ENCODE results near the gene LRP1B. TPM values are rescaled to one million over a fixed set of nuclear protein-coding genes. Genes with fewer than 3 reads are reported as not detected.

LRP1B gene
- total RNA-seq, 1 donor from 2014 or later = not detected

GRCh38 chr2:141805302-141805701, 325.5 kb downstream of the LRP1B start:
- CTCF ChIA-PET = no interaction called here
- no peaks in the 10 kb centered on the region for H3K36me3 Mint-ChIP-seq (ENCODE audit: low read depth)
- POLR2A ChIA-PET = no interaction called here
- no peak overlapping the region for H3K27ac Mint-ChIP-seq
- no peak for ATAC-seq (ENCODE audit: low read depth)
- no peaks in the 10 kb centered on the region for H3K4me1 Mint-ChIP-seq
- no peak overlapping the region for H3K4me3 Mint-ChIP-seq
- DNase-seq = no peak
- no peaks in the 10 kb centered on the region for H3K27me3 Mint-ChIP-seq
- TF ChIP-seq CTCF (IDR thresholded peaks at IDR 0.05) = no peak
- H3K9me3 Mint-ChIP-seq = peaks cover 2% of the 10 kb centered on the region
- intact Hi-C loops (cut with micrococcal nuclease) = no loop called here

GRCh38 chr2:141796449-141796848, 334.4 kb downstream of the LRP1B start:
- H3K9me3 Mint-ChIP-seq = peaks cover 2% of the 10 kb centered on the region
- no peak overlapping the region for H3K27ac Mint-ChIP-seq
- DNase-seq (no peak), ATAC-seq (ENCODE audit: low read depth) (no peak)
- no peak for TF ChIP-seq CTCF (IDR thresholded peaks at IDR 0.05)
- ChIA-PET CTCF (no interaction called here), POLR2A (no interaction called here)
- no peaks in the 10 kb centered on the region for H3K36me3 Mint-ChIP-seq (ENCODE audit: low read depth)
- H3K4me3 Mint-ChIP-seq = no peak overlapping the region
- H3K4me1 Mint-ChIP-seq = no peaks in the 10 kb centered on the region
- intact Hi-C loops (cut with micrococcal nuclease) = no loop called here
- no peaks in the 10 kb centered on the region for H3K27me3 Mint-ChIP-seq

- no peaks in the 10 kb centered on the region for H3K4me1 Mint-ChIP-seq
- peaks cover 3% of the 10 kb centered on the region for H3K9me3 Mint-ChIP-seq
- H3K27ac Mint-ChIP-seq = no peak overlapping the region
- no peak overlapping the region for H3K4me3 Mint-ChIP-seq
- ChIA-PET POLR2A (no interaction called here), CTCF (no interaction called here)
- no peaks in the 10 kb centered on the region for H3K27me3 Mint-ChIP-seq
- no peaks in the 10 kb centered on the region for H3K36me3 Mint-ChIP-seq (ENCODE audit: low read depth)
- ATAC-seq (ENCODE audit: low read depth) = no peak
- intact Hi-C loops (cut with micrococcal nuclease) = no loop called here
- no peak for TF ChIP-seq CTCF (IDR thresholded peaks at IDR 0.05)
- no peak for DNase-seq
Measured at GRCh38 chr2:141791521-141791920, 339.3 kb downstream of the LRP1B start.

GRCh38 chr2:141782574-141782973, 348.2 kb downstream of the LRP1B start:
- H3K27ac Mint-ChIP-seq = no peak overlapping the region
- no peaks in the 10 kb centered on the region for H3K9me3 Mint-ChIP-seq
- H3K36me3 Mint-ChIP-seq (ENCODE audit: low read depth) = no peaks in the 10 kb centered on the region
- ChIA-PET POLR2A (no interaction called here), CTCF (no interaction called here)
- ATAC-seq (ENCODE audit: low read depth) (no peak), DNase-seq (no peak)
- intact Hi-C loops (cut with micrococcal nuclease) = no loop called here
- no peaks in the 10 kb centered on the region for H3K27me3 Mint-ChIP-seq
- TF ChIP-seq CTCF (IDR thresholded peaks at IDR 0.05) = no peak
- no peak overlapping the region for H3K4me3 Mint-ChIP-seq
- H3K4me1 Mint-ChIP-seq = no peaks in the 10 kb centered on the region

- Mint-ChIP-seq H3K27me3 (no peaks in the 10 kb centered on the region), H3K4me1 (no peaks in the 10 kb centered on the region), H3K4me3 (no peak overlapping the region), H3K36me3 (ENCODE audit: low read depth) (no peaks in the 10 kb centered on the region), H3K9me3 (peaks cover 3% of the 10 kb centered on the region), H3K27ac (no peak overlapping the region)
- ATAC-seq (ENCODE audit: low read depth) = no peak
- intact Hi-C loops (cut with micrococcal nuclease) = no loop called here
- no peak for DNase-seq
- ChIA-PET POLR2A (no interaction called here), CTCF (no interaction called here)
- TF ChIP-seq CTCF (IDR thresholded peaks at IDR 0.05) = no peak
Measured at GRCh38 chr2:141778315-141778835, 352.4 kb downstream of the LRP1B start.

Data from activated B cell treated with CpG ODN at 0.5 μM for 24 hours (primary cell).